Inflammatory macrophage treated with lipopolysaccharide for 4 hours (primary cell): Measurements from ENCODE around the gene RNMT.
"Not testable (repeated sequence)": the region's sequence is repeated elsewhere in the genome, so short reads cannot be mapped to it uniquely, and the experiment has no call there.

Experiments used
- DNase-seq: peaks from one replicate; pipeline ENCODE4 v3.0.0-alpha.2; 2020

RNMT gene

GRCh38 chr18:13726232-13726971 lies at the start of gene RNMT, which contains the start of gene FAM210A:
TSS of gene RNMT (plus strand) at chr18:13726673. CDS start at chr18:13731518, 4,845 bp downstream.
TSS of gene FAM210A (minus strand) at chr18:13726558. CDS start at chr18:13682077, 44,481 bp downstream.
- DNase-seq: peak; percentile 98

GRCh38 chr18:13677350-13677749 lies 49.1 kb upstream of the RNMT start:
- DNase-seq: not testable (repeated sequence)

DNA sequence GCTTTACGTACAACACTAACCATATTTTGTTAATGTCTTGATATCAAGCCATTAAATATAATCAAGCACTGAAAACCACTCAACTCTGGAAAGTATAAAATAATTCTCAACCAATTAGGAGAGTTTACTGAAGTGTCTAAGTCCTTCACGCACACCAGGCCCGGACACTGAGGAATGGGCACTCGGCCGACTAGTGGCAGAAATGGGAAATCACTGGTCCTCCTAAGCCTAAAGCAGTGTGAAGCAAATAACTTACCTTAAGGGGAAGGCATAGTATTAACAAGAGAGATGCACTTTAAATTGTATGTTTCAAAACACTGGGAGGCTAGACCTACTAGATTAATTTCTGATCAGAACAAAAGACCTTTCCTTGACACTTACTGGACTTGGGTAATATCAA lies 45.9 kb upstream of the RNMT start:
- DNase-seq: no peak

GRCh38 chr18:13681701-13682100 lies 44.8 kb upstream of the RNMT start:
- DNase-seq: no peak

DNA sequence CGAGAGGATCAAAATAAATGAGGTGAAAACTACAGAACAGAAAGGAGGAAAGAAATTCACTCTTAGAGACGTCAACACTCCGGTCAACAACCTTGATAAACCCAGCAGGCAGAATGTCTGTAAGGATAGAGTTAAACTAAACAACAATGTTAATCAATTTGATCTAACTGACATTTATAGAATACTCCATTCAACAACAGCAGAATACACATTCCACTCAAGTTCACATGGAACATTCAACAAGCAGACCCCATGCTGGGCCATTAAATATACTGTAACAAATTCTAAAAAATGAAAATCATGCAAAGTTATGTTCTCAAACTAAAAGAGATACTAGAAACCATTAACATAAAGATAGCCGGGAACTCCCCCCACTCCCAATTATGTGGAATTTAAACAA lies 41.9 kb upstream of the RNMT start:
- DNase-seq: no peak

DNA sequence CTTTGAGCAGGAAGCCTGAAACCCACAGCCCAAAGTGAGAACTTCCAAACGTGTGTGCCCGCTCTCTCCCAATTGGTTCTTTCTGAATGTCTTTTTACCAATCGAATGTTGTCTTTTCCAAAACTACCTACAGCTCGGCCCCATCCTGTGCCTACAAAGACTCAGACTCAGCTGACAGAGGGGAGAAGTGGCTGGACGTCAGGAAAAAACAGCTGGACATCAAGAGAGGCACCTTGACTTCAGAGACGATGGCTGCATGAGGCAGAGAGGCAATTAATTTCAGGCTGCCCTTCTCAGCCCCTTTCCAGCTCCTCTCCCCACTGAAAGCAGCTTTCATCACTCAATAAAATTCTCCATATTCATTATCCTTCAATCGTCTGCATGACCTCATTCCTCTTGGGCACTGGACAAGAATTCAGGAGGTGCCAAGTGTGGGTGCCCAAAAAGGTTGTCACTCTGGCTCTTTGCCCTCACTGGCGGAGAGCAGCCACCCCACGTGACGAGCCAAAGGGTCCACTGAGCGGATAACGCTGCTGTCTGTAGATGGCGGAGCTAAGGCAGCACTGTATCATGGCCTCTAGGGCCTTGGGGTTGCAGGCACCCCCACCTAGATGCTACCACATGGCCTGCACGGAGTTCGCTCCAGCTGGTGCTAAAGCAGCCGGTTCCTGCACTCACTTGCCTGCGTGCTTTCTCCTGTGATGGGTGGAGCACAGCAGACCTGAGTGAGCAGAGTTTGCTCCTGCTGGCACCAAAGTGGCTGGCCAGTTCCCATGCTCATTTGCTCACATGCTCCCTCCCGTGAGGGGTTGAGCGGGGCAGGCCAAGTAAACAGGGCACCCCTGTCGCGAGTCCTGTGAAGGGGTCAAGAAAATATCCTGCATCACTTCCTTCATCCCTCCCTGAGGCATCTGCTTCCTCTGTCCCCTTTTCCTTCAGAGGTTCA lies 38.0 kb upstream of the RNMT start:
- DNase-seq: no peak

GRCh38 chr18:13690060-13690459 lies 36.4 kb upstream of the RNMT start:
- not testable (repeated sequence) for DNase-seq

- not testable (repeated sequence) for DNase-seq
Measured at GRCh38 chr18:13695337-13695736, 31.1 kb upstream of the RNMT start.

GRCh38 chr18:13696961-13697360 lies 29.5 kb upstream of the RNMT start:
- no peak for DNase-seq

DNA sequence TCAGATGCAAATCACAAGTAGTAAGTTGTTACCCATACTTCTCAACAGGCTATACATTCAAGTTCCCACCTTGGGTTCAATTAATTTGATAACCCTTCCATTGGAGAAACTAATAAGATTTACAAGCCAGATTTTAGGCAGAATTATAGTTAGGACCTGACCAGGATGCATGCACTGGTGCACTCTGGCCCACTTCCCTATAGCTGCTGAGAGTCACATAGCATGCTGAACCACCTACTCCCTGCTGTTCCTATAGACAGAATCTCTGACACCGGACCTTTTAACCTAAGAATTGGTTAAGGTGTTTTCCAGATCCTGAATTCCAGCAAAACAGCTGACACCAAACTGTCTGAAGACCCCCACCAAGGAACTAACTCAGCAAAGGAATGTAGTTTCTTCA lies 26.3 kb upstream of the RNMT start:
- no peak for DNase-seq

DNA sequence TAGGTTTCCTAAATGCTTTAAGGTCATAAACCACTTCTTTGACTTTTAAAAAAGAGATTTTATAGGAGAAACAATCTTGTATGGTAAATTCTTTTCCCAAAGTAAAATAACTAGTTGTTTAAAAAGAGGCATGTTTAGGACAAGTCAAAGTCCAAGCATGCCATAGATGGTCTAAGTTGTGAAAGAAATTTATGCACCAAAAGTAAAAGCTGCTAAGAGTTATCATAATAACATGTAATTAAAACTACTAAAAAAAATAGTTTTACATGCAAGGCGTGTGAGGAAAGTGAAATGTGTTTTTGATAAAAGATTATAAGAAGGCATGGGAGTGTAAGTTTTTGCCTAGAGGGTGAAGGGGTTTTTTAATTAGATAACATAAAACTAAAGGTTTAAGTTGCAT lies 22.6 kb upstream of the RNMT start:
- no peak for DNase-seq

- peak; percentile 45 for DNase-seq
Measured at GRCh38 chr18:13710414-13710831, 16.1 kb upstream of the RNMT start.

- no peak for DNase-seq
Measured at GRCh38 chr18:13712400-13713131, 13.9 kb upstream of the RNMT start.

GRCh38 chr18:13713455-13714055 lies 12.9 kb upstream of the RNMT start:
- DNase-seq: no peak

- no peak for DNase-seq
Measured at GRCh38 chr18:13715330-13715729, 11.1 kb upstream of the RNMT start.

DNA sequence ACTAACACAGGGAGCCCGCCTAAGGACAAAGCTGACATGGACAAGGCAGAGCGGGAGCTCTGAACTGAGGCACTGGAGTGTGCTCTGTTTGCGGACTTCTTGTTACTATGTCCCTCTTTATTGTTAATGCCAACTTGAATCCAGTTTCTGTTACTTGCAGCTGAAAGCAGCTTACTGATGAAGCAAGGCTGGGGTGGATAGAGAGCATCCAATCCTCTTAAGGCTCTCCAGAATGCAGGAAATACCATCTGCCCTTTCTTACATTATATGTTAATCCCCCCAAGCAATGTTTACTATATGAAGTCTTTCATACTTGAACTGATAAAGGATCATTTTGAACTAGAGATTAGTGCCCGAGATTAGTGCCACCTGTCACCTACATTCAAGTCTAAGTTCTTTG lies 9.6 kb upstream of the RNMT start:
- no peak for DNase-seq

DNA sequence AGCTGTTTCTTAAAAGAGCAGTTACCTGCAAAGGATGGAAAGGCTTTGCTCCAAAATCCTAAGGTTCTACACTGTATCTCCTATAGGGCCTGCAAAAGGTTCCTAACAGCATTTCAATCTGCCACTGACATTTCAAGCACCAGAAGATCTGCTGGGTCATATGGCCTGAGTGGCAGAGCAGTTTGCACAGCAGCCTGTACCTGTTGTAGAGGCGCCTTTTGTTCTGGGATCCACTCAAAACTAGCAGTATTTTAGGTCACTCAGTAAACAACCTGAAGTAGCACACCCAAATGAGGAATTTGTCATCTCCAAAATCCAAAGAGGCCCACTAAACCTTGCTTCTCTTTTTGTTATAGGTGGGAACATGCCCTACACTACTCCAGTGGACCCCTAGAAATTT lies 6.3 kb upstream of the RNMT start:
- DNase-seq: no peak

GRCh38 chr18:13720847-13721246 lies 5.6 kb upstream of the RNMT start:
- DNase-seq: no peak

DNA sequence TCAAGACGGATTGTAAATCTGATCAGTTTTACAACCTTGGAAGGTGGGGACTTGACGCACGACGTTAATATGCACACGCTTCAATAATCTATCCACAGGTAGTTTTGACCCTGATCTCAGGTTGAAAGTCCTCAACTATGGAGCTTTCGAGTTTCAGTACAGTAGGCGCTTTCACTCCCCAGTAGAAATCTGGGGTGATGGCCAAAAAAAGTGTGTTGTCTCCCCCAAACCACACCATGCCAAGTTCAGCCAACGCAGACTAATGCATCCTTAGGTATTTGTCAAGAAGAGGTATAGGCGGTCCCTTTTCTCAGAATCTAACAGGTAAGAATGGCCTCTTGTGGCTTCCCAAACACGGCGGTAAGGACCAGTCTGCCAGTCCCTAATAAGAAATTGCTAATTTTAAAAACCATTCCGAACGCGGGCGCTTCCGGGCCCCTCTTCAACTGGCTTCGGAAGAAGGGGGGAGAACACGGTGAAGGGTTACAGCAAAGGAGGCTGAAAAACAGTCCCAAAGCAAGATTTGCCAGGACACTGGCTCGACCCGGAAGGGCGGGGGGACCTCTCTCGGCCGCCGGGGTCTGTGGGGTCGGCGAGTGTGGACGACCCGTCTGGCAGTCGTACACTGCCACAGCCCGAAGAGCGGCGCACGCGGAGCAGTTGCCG lies 774 bp upstream of the RNMT start:
- DNase-seq: no peak

GRCh38 chr18:13726972-13727331 lies 479 bp downstream of the RNMT start:
- DNase-seq: no peak

- DNase-seq: no peak
Measured at GRCh38 chr18:13730481-13730880, 4.0 kb downstream of the RNMT start.

- DNase-seq: no peak
Measured at GRCh38 chr18:13735681-13736080, 9.2 kb downstream of the RNMT start.
